GF-D8 (cell line): ENCODE data around the gene RDM1.
"Not testable (repeated sequence)": the region's sequence is repeated elsewhere in the genome, so short reads cannot be mapped to it uniquely, and the experiment has no call there.

Experiments
- DNase-seq: peaks from one replicate; lab custom pipeline; 2025; lab: John Stamatoyannopoulos, UW

Gene RDM1

DNA sequence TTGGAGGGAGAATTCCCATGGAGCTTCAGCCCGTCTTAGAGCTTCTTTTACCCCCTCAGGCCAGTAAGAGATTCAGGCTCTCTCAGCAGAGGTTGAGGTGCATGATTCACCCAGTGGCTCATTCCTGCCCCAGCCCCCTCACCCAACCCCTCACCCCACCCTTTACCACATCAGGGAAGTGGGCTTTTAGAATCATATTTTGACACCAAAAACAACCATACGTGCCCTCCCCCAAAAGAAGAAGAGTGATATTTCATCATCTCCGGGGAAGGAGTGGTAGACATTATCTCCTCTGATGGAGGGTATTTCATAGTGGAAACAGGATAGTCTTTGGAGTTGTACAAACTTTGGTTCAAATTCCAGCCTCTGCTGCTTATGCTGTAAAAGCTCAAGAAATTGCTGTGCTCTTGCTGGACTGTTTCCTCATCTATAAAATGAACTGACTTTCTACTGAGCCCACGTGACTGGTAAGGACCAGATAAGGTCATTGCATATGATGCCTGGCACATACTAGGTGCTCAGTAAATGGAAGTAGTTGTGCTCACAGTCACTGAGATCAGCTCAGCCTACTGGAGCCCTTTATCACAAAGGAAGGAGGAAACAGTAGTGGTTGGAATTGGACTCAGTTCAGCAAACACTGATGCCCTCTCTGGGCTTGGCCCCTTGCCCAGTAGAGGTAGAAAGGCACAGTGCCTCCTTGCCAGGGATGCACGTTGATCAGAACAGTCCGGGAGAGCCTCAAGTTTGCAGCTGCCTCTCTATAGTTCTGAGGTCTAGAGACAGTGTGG lies 32.1 kb downstream of the RDM1 start:
- DNase-seq, result peak; percentile 63

DNA sequence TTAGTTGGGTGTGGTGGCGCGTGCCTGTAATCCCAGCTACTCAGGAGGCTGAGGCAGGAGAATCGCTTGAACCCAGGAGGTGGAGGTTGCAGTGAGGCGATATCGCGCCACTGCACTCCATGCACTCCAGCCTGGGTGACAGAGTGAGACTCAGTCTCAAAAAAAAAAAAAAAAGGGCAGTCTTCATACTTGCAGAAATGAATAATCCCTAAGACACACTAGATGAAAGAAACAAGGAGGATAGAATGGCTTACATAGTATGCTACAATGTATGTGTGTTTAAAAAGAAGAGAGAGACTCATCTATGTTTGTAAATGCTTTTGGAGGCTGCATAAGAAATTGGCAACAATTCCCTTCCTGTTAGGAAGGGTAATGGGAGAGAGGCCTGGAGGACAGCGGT lies 32.8 kb downstream of the RDM1 start:
- not testable (repeated sequence) for DNase-seq

DNA sequence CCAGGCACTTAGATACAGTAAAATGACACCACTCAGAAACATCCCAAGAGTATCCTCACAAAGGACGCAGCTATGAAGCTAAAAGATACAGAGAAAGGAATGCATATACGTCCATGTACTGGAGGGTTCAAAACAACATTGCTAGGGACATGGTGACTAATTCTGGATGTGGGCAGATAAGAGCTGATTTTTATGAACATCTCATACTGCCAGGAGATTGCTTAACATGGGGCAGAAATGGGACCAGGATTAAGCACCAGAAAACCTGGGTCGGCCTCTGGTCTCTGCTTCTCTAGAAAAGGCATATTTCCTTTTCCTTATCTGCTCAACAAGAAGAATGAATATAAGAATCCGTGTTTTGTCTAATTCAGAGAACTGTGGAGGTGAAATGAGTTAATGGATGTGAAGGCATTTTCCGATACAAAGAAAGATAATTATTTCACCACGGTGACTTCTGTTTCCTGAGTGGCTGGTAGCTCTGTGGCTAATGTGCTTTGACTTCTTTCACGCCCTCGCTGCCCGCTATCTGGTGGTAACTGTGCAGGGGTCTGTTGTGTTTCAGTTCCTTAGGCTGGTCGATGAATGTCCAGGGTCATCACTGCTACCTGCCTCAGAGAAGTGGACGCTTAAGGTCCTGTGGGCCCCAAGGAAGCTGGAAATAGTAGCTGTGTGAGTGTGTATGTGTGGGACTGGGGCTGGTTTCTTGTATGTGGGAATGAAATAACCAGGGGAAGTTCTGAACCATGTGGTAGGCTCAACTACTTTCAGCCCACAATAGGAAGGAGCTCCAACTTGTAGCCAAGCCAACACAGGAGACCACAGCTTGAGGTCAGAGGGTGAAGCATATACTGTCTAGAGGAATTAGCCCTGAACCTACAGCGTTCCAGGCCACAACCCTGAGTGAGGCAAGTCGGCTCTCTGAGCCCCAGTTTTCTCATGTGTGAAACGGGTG lies 34.7 kb downstream of the RDM1 start:
- peak; percentile 81 for DNase-seq

DNA sequence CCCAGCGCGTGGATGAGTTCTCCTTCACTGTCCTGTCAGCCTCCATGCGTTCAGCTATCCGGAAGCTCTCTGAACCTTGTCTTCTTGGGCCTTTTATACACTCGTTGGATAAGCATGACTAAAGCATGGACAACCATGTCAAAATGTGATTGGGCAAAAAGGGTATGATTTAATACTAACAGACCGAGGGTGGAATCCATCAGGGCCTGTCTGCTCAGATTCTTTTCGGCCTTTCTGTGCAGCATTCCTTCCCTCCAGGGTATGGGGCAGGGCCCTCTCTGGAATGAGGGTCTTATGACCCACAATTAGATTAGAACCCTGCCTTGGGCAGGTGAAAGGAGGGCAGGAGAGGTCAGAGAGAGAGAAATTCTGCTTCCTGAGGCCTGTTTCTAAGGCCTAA lies 36.4 kb downstream of the RDM1 start:
- no peak for DNase-seq

DNA sequence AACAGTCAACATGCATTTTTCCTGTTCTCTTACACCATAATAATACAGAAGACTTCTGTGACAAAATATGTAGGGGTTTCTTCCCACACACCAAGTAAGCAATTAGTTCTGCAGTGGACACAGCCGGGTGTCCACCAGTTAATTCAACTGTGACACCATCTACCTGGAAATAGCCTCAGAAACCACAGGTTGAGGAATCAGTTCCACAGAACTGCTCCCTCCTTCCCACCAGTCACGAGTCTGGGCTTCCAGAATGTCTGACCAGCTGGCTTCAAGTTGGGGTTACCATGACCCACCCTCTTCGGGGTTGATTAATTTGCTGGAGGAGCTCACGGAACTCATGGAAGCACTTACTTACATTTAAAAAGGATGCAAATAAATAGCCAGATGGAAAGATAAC lies 36.8 kb downstream of the RDM1 start:
- DNase-seq, result no peak

DNA sequence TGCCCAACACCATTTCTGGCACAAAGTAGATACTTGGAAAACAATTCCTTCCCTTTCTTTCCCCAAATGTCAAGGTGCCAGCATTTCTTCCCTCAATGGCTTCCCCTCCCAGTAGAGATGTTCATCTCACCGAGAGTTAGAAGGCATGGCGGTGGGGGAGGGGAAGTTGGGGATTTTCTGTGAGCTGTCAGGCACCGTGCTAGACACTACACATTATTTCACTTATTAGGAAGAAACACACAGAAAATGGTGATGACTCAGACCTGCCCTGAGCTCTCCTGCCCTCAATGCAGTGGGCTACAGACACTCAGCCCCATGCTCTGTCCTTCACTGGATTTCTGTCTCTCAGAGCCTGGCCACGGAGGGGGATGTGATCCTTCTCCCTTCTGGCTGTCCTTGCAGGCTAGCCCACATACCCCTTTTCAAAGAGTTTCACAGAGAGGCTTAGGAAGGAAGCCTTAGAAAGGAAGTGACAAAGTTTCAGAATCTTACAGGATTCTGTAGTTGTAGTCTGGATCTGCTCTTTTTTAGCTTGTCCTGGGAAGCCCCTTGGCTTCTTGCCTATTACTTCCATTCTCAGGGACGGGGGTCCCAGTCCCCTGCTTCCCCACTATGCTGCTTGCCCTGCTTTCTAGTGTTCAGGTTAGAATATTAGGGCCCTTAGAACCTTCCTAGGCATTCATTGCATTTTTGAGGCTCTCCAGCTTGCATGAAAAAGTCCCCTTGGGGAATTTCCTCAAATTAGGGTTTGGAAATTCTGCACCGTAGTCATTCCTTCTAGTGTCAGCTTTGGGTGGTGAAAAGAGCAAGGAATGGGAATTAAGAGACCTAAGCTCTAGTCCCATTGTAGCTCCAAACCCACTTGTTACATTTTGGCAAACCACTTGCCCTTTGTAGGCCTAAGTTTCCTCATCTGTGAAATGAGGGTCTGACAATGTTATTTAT lies 38.2 kb downstream of the RDM1 start:
- no peak for DNase-seq

DNA sequence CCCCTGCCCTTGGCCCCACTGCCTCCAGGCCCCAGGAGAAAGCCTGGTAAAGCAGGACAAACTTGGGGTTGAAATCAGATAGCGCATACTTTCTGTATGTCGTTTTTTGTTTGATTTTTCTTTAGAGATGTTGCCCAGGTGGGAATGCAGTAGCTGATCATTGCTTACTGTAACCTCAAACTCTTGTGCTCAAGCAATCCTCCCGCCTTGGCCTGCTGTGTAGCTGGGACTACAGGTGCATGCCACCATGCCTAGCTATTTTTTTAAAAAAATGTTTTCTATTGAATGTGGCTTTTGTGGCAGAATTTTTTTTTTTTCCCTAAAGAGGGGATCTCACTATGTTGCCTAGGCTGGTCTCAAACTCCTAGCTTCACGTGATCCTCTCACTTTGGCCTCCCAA lies 39.3 kb downstream of the RDM1 start:
- no peak for DNase-seq

DNA sequence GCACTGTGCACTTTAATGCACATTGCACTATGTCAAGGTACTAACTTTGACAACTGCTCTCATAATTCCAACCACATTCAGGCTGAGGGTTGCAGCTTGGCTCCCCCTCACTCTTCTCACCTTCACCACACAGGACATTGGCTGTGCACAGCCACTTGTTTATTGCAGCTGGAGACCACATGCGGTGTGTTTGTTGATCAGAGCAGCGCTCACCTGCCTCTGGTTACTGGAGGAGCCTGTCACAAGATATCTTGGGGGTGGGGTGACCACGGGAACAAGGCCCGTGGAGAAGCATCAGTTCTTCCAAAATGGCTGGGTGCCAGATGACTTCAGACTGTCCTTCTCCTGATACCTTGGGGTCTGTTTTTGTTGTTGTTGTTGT lies 39.8 kb downstream of the RDM1 start:
- DNase-seq, result no peak

DNA sequence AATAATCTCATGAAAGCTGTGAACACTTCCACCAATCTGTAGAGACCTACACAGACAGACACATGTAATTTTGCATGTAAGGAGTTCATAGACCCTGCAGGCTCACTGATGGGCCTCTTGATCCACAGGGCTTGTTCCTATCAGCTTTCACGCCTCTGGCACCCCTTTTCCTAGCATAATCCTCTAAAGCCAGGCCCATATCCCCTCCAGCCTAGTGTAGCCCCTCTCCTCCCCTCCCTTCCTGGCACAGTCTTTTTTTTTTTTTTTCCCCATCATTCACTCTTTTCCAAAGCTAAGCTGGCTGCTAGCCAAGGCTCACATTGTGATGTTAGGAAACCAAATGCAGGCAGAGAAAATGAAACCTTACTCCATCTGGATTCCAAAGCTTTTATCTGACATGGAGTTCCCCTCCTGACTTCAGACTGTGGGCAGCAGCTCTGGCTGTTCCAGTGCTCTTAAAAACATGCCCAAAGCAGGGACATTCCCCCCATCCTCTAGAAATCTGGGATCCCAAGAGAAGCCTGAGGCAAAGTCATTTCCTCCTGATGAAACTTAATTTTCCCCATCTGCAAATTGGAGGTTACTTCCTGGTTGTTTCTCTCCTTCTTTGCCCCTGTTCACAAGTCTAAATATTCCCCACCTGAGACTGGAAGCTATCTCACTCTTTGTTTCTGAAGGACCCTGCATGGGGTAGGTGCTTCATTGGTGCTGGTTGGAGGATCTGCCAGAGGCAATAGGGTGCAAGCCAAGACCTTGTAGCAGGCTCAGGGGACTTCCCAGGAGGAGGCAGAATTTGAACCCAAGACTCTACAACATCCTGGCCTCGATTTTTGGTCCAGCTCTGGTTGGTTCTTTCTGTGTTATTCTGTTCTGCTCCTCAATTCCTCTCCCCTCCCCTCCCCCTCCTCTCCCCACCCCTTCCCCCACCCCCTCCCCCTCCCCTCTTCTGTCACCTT lies 40.5 kb downstream of the RDM1 start:
- no peak for DNase-seq

DNA sequence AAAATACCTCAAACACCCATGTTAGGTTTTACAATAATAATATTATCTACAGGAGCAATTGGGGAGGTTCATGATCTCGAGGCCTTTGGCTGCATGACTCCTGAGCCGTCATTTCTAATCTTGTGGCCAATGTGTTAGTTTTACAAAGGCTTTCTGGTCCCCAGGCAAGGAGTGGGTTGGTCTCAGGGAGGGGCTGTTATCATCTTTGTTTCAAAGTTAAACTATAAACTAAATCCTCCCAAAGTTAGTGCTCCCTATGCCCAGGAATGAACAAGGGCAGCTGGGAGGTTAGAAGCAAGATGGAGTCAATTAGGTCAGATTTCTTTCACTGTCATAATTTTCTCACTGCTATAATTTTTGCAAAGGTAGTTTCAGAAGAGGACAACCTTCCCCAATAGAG lies 41.3 kb downstream of the RDM1 start:
- no peak for DNase-seq

DNA sequence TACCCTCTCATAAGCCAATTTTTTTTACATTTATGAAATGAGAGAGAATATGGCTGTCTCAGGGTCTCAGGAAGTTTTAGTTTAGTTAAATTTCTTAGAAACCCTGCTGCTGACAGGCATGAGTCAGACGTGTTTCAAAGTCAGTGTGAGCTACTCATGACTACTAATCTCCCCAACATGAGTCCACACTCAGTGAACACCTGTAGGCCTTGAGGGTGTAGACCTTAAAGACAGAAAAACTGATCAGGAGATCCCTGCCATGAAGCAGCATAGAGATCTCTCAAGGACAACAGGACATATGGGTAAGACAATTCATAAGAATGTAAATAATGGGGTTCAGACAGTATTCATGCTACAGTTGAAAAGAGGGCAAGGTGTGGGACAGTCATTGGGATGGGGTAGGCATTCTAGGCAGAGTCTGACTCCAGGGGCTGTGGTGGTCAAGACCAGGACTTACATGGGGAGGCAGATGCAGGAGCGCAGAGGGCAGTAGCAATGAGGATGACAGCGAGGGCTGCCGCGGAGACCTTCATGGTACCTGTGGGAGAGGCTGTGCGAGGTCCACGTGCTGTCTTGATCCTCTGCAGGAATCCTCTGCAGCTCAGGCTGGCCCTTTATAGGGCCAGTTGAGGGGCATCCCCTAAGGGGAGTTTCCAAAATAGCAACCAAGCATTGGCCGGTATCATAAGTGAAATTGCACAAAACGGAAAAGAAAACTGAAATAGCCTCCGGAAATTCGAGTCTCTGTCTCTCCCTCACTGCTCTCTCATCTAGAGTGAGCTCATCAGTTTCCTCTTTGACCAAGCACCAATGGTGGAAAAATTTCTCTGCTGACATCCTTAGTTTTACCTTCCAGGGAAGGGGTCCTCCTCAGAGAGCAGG lies 50.6 kb downstream of the RDM1 start, which contains the start of gene CCL5:
TSS of gene CCL5 (minus strand) at position 588 of the 882 bp plus-strand sequence.
- peak; percentile 68 for DNase-seq

DNA sequence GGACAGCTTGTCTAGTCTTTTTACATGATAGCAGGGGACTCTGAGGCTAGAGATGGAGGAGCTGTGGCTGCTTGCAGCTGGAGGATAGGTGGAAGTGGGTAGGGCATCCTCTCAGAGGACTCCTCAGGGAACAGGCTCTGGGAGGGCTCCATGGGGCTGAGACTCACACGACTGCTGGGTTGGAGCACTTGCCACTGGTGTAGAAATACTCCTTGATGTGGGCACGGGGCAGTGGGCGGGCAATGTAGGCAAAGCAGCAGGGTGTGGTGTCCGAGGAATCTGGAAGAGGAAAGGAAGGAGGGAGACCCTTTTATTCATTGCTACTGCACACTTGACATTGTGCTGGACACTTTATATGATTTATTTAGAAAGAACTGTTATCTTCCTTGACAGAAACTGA lies 52.2 kb downstream of the RDM1 start:
- DNase-seq, result no peak

DNA sequence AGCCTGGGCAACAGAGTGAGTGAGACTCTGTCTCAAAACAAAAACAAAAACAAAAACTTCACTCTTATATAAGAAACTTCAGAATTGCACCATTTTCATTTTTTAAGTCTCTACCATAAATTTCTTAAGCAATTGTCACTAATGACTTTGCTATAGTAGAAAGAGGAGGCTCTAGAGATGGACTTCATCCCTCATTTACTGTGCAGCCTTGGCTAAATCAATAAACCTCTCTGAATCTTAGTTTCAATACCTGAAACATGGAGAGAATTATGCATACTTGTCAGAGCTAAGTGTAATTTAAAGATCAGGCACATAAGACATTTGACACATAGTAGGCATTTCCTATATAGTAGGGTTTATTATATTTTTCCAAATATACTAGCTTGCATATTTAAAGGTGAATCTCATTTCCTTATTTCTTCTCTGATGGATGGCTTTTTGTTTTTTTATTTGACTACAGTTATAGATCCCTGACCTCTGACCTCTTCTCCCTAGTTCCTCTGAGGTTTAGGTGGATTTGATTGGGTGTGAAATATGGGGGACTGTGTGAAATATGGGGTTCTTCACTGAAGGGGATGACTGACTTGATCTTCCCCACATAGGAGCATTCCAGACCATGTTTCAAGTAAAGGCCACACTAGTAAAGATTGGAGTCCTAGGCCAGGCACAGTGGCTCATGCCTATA lies 53.1 kb downstream of the RDM1 start:
- no peak for DNase-seq

DNA sequence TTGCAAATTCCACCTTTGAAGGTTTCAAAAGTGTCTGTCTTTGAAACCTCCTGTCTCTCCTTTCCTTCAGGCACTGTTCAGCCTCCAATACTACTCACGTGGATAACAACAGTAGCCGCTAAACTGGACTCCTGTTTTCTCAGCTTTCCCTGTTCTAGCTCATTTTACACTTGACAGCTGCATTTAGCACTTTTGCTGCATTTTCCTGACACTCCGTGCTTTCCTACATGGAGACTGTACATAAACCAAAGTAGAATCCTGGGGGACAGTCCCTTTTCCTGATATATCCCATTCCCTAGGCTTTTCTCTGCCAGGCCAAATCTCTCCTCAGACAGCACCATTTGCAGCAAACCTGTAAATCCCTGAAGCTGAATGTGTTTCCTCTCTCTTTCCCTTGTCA lies 54.0 kb downstream of the RDM1 start:
- no peak for DNase-seq

DNA sequence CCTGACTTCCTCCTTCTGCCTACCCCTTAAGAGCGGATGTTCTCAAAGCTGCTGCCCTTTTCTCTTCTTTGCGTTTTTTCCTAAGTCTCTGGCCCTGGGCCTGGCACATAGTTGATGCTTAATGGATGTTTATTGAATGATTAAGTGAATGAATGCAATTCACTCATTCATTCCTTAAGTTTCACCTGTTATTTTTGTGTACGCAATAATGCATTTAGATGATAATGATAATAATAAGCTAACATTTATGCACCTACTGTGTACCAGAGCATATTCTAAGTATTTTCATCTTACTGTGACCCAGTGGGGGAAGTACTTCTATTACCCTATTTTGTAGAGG lies 54.8 kb downstream of the RDM1 start:
- no peak for DNase-seq

DNA sequence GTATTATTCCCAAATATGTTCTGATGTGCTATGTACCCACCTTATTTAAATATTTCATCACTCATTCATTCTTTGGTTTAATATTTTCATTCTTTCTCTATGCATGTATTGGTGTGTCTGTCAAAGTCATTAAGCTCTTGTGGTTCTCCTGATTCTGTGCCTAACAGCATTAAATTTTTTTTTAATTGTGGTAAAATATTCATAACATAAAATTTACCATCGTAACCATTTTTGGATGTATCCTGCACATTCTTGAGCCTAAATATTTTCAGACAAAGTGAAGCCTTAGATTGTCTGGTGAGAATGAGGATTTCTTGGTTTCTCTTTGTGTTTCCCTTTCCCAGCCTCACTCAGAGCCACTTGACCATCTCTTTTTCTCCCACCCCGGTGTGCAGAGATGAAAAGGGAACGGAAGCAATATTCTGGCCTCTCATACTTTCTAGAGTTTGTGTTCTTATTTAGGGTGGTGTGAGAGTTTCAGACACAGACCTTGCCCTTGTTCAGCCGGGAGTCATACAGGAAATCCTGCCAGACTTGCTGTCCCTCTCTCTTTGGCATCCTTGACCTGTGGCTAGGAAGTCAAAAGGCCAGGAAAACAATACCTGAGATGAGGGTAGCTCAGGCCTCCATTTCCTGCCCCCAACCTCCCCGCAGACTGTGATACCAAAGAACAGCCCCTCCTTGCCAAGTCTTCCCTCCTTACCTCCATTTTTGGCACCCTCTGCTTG lies 55.3 kb downstream of the RDM1 start:
- DNase-seq, result no peak

DNA sequence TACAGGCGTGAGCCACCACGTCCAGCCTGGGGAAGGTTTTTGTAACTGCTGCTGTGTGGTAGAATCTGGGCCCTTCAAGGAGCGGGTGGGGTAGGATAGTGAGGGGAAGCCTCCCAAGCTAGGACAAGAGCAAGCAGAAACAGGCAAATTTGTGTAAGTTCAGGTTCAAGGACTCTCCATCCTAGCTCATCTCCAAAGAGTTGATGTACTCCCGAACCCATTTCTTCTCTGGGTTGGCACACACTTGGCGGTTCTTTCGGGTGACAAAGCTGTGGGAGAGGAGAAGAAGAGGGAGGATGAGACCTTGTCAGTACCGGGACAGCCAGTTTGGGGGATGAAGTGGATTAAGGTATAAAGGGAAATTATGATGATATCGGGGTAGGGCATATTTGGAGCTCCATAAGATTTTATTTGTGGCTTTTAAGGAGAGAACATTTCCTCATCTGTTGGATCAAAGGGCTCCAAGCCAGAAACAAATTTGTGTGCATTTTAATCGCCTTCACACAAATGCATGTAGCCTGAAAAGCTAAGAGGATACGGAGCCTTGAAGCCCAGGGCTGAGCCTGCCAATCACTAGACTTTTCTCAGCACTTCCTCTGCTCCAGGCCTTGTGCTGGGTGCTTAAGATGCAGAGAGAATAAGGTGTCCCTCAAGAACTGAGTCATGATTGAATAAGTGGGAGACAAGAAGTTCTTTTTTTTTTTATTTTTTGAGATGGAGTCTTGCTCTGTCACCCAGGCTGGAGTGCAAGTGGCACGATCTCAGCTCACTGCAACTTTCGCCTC lies 58.2 kb downstream of the RDM1 start:
- no peak for DNase-seq
